Thyroid gland (tissue), 4 donors: Measurements from ENCODE around the gene OR14I1.

Source experiments
- CTCF ChIP-seq, 6 experiments: fragments of 200-600 bp in 3 of 6; fragments of 450-650 bp in 3 of 6; sonication (generic) in 3 of 6; IDR thresholded peaks; one replicate each; pipeline ENCODE4 v1.5.1; 2016 to 2019; ENCODE audit warnings: antibody characterized with exemption in 6 of 6, mild to moderate bottlenecking in 2 of 6, inconsistent platforms in 1 of 6, moderate library complexity in 1 of 6
- POLR2A ChIP-seq, 2 donors: fragments of 450-650 bp; IDR thresholded peaks; one replicate each; pipeline ENCODE4 v1.6.1; 2017; ENCODE audit warnings: antibody characterized with exemption in 2 of 2, mild to moderate bottlenecking in 2 of 2, moderate library complexity in 1 of 2

DNA sequence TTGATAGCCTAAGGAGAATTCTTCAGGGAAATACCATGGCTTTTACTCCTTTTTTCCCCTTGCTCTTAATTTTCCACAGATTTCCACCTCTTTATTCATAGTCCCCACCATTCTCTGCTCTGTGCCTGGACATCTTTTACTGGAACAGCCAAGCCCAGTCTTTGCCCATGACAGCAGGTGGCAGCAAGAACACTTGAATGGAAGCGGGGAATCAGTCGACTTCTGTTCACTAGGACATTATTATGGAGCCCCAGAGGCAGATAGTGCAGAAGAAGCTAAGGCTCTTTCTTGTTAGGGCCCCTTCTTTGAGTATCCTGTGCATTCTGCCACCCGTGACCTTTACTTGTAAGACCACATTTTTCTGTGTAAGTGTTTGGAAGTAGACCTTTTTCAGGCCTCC lies 6.3 kb downstream of the OR14I1 start:
- TF ChIP-seq POLR2A (IDR thresholded peaks at IDR 0.05) = no peak
- no peak for TF ChIP-seq CTCF (IDR thresholded peaks at IDR 0.05)
